H1 (cell line): ENCODE measurements around the gene CTF1. TPM values are rescaled to one million over a fixed set of nuclear protein-coding genes. Genes with fewer than 3 reads are reported as not detected.

Experiments
- BACH1 ChIP-seq: IDR thresholded peaks from 2 replicates; pipeline ENCODE4 v1.6.1; 2012; ENCODE audit warnings: low read length, improper control_type of control experiment
- BRCA1 ChIP-seq: IDR thresholded peaks from 2 replicates; pipeline ENCODE4 v1.6.1; 2012; ENCODE audit warnings: low read depth, low read length, improper control_type of control experiment
- CHD2 ChIP-seq: IDR thresholded peaks from 2 replicates; pipeline ENCODE4 v1.6.1; 2012; ENCODE audit warnings: low read length, improper control_type of control experiment
- CREB1 ChIP-seq: IDR thresholded peaks from 2 replicates; pipeline ENCODE4 v1.6.1; 2012; ENCODE audit warnings: inconsistent platforms
- CTCF ChIP-seq, 3 experiments: IDR thresholded peaks; 1 replicate in 2 of 3; 2 replicates in 1 of 3; pipeline versions ENCODE4 v1.5.1 to v1.6.1; 2011; ENCODE audit warnings: low read length in 3 of 3, mild to moderate bottlenecking in 3 of 3, inconsistent platforms in 2 of 3, low read depth in 1 of 3, moderate library complexity in 1 of 3; ENCODE audit not compliant: insufficient read depth in 1 of 3; ENCODE audit errors: control extremely low read depth in 1 of 3
- E2F6 ChIP-seq: IDR thresholded peaks from 2 replicates; pipeline ENCODE4 v1.6.1; 2012; ENCODE audit warnings: inconsistent platforms
- EGR1 ChIP-seq: IDR thresholded peaks from 2 replicates; pipeline ENCODE4 v1.6.1; 2011; ENCODE audit warnings: low read depth, low read length, borderline replicate concordance
- EP300 ChIP-seq, 2 experiments: IDR thresholded peaks; 1 replicate in 1 of 2; 2 replicates in 1 of 2; pipeline ENCODE4 v1.6.1; 2011 to 2012; ENCODE audit warnings: low read depth in 2 of 2, low read length in 2 of 2, mild to moderate bottlenecking in 2 of 2, borderline replicate concordance in 1 of 2, inconsistent platforms in 1 of 2, moderate library complexity in 1 of 2
- GABPA ChIP-seq: IDR thresholded peaks from 2 replicates; pipeline ENCODE4 v1.6.1; 2011; ENCODE audit warnings: mild to moderate bottlenecking, low read length, moderate library complexity, borderline replicate concordance; ENCODE audit not compliant: insufficient read depth
- JUND ChIP-seq: IDR thresholded peaks from 2 replicates; pipeline ENCODE4 v1.6.1; 2011; ENCODE audit warnings: mild to moderate bottlenecking, improper control_type of control experiment, low read length
- KDM1A ChIP-seq: fragments of 200-600, 300-600 bp; sonication (generic); IDR thresholded peaks from 2 replicates; pipeline ENCODE4 v1.7.1; 2016; ENCODE audit warnings: mild to moderate bottlenecking, low read length, borderline replicate concordance
- KDM4A ChIP-seq: IDR thresholded peaks from one replicate; pipeline ENCODE4 v1.7.1; 2012; ENCODE audit warnings: low read depth, mild to moderate bottlenecking, moderate library complexity, low read length, inconsistent platforms; ENCODE audit not compliant: severe bottlenecking
- RBBP5 ChIP-seq: IDR thresholded peaks from 2 replicates; pipeline ENCODE4 v1.7.1; 2012; ENCODE audit warnings: low read depth, mild to moderate bottlenecking, inconsistent platforms, low read length, moderate library complexity, borderline replicate concordance
- RFX5 ChIP-seq: IDR thresholded peaks from 2 replicates; pipeline ENCODE4 v1.6.1; 2011; ENCODE audit warnings: low read depth, low read length, improper control_type of control experiment, borderline replicate concordance
- SIN3A ChIP-seq, 2 experiments: IDR thresholded peaks in 1 of 2; conservative IDR thresholded peaks in 1 of 2; 2 replicates each; pipeline ENCODE4 v1.6.1; 2011 to 2012; ENCODE audit warnings: low read length in 2 of 2, improper control_type of control experiment in 1 of 2, low read depth in 1 of 2, mild to moderate bottlenecking in 1 of 2
- SP2 ChIP-seq: IDR thresholded peaks from 2 replicates; pipeline ENCODE4 v1.6.1; 2012; ENCODE audit warnings: mild to moderate bottlenecking, low read length, inconsistent platforms
- TAF1 ChIP-seq: IDR thresholded peaks from 2 replicates; pipeline ENCODE4 v1.6.1; 2011; ENCODE audit warnings: mild to moderate bottlenecking, low read depth, low read length
- TCF12 ChIP-seq: IDR thresholded peaks from 2 replicates; pipeline ENCODE4 v1.6.1; 2011; ENCODE audit warnings: low read depth, mild to moderate bottlenecking, low read length
- ZNF274 ChIP-seq: IDR thresholded peaks from 2 replicates; pipeline ENCODE4 v1.7.0; 2012; ENCODE audit warnings: low read length, borderline replicate concordance; ENCODE audit errors: extremely low read depth
- polyA plus RNA-seq, 7 experiments: library from polyadenylated mRNA; depleted of rRNA in 3 of 7; stranded (reverse) in 5 of 7; unstranded in 2 of 7; fragments of >200 nt in 5 of 7; fragments of 200-250 nt in 2 of 7; gene quantifications; 1 replicate in 5 of 7; 2 replicates in 1 of 7; 4 replicates in 1 of 7; pipeline versions ENCODE4 v1.2.1 to v1.2.3, GENCODE V29; 2011 to 2013; ENCODE audit warnings: missing spikeins in 2 of 7, mixed read lengths in 2 of 7
- total RNA-seq: library from RNA; stranded (reverse); fragmentation: NEBNext Ultra II Directional; extraction: Animal tissue kit (Norgen Biotek cat#: 25700); gene quantifications from 2 replicates; pipeline ENCODE4 v1.2.1, GENCODE V29; 2021
- TF ChIP-seq, protein P1 (sequence below): IDR thresholded peaks from 2 replicates; pipeline ENCODE4 v1.6.1; 2012; ENCODE audit warnings: inconsistent platforms

The CTF1 gene
- total and polyA plus RNA-seq, 2 of the 8 experiments (the other 6 are each of a cell fraction or from before 2014, with no cell fraction given) = 0.97 to 3.4 TPM

- peak; percentile 43 for TF ChIP-seq TAF1
- no peak for TF ChIP-seq SP2
- no peak for TF ChIP-seq RFX5
- no peak; a peak in 1 of 4 replicates for TF ChIP-seq SIN3A (conservative IDR thresholded peaks at IDR 0.05 in 1 of 2, IDR thresholded peaks at IDR 0.05 in 1 of 2; ENCODE audit: low read depth in 1 of 2, low read length in 2 of 2)
- TF ChIP-seq, protein P1, sequence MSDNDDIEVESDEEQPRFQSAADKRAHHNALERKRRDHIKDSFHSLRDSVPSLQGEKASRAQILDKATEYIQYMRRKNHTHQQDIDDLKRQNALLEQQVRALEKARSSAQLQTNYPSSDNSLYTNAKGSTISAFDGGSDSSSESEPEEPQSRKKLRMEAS = peak; percentile 99
- TF ChIP-seq JUND = no peak
- TF ChIP-seq CTCF (IDR thresholded peaks at IDR 0.05; ENCODE audit: control extremely low read depth in 1 of 3, insufficient read depth in 1 of 3, low read depth in 1 of 3, low read length in 3 of 3) = peak; percentile 53 to 63 (median 57)
- TF ChIP-seq CHD2 = peak; percentile 87
- TF ChIP-seq BRCA1 = peak; percentile 61; the same call in 1 of the 2 replicates
- peak; percentile 68 for TF ChIP-seq KDM4A
- TF ChIP-seq KDM1A = 0 out of 2 replicates have a peak, but pooled peaks have one; percentile 30
- no peak for TF ChIP-seq TCF12
- TF ChIP-seq RBBP5 = 0 out of 2 replicates have a peak, but pooled peaks have one; percentile 26
- TF ChIP-seq EP300 (IDR thresholded peaks at IDR 0.05; ENCODE audit: borderline replicate concordance in 1 of 2, low read depth in 2 of 2, low read length in 2 of 2) = no peak
- no peak for TF ChIP-seq ZNF274
- TF ChIP-seq GABPA = no peak
- TF ChIP-seq BACH1 = peak; percentile 77
- peak; percentile 65; the same call in 1 of the 2 replicates for TF ChIP-seq EGR1
- TF ChIP-seq E2F6 = peak; percentile 98
- TF ChIP-seq CREB1 = 0 out of 2 replicates have a peak, but pooled peaks have one; percentile 28
Observed at GRCh38 chr16:30893744-30894539, 2.5 kb upstream of the CTF1 start, which contains the start of gene BCL7C (continued).
